HG02763 (cell line): Measurements from ENCODE around the gene C12orf56.
"Not testable (repeated sequence)": the region's sequence is repeated elsewhere in the genome, so short reads cannot be mapped to it uniquely, and the experiment has no call there.

Source experiments
- ATAC-seq: cut with Tn5 transposase; IDR thresholded peaks from one replicate; pipeline ENCODE4 v1.9.1; 2021; ENCODE audit warnings: mild to moderate bottlenecking, moderate library complexity; ENCODE audit not compliant: unreplicated experiment

The C12orf56 gene

GRCh38 chr12:64387197-64387816 lies 3.3 kb downstream of the C12orf56 start:
- ATAC-seq, result no peak

DNA sequence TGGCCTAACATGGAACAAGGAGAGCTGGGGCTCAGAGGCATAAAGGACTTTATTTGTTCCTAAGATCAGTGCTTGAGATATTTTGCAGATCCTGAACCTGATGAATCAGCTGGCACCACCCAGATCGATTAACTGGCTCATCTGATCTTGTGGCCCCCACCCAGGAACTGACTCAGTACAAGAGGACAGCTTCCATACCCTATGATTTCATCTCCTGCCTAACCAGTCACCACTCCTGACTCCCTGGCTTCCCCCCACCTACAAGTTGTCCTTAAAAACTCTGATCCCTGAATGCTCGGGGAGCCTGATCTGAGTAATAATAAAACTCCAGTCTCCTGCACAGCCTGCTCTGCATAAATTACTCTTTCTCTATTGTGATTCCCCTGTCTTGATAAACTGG lies 5.1 kb downstream of the C12orf56 start:
- ATAC-seq, result no peak

GRCh38 chr12:64385019-64385418 lies 5.5 kb downstream of the C12orf56 start:
- no peak for ATAC-seq

- no peak for ATAC-seq
Observed at GRCh38 chr12:64383675-64384074, 6.9 kb downstream of the C12orf56 start.

- ATAC-seq, result no peak
Observed at GRCh38 chr12:64362721-64363305, 27.7 kb downstream of the C12orf56 start.

- ATAC-seq, result not testable (repeated sequence)
Observed at GRCh38 chr12:64361173-64361572, 29.4 kb downstream of the C12orf56 start.

GRCh38 chr12:64356209-64356608 lies 34.3 kb downstream of the C12orf56 start:
- ATAC-seq, result not testable (repeated sequence)

DNA sequence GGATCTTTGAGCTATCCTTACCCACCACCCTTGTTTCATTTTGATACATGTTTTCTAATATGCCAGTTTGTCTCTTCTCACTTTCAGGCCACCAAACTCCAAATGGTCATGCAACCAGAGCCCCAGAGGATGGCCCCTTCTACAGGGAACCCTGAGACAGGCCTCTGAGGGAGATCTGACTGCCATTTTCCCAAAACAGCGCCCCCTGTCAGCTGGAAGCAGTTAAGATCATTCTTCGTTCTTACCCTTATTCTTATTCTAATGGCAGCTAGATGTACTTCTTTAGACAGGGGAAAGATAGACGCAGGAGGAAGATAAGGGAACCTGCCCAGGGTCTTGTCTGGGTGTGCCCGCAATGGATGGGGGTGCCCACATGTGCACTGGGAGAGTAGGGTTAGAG lies 38.4 kb downstream of the C12orf56 start:
- ATAC-seq, result no peak

GRCh38 chr12:64351265-64351664 lies 39.3 kb downstream of the C12orf56 start:
- no peak for ATAC-seq

DNA sequence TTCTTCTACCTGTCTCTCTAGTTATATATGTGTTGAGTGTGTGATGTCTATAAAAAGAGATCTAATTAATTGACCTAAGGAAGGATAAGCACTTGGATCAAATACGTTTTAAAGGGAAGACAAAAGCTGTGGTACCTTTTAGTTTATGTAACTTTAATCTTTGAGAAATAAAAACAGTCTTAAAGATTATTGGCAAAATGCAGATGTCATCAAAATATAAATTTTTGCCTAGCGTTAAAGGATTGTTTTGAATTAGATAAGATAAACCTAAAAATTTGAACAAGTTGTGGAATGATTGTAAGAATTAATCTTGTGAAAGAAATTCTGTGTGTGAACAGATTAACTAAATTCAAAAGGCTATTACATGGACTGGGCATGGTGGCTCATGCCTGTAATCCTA lies 42.9 kb downstream of the C12orf56 start:
- no peak for ATAC-seq

- not testable (repeated sequence) for ATAC-seq
Observed at GRCh38 chr12:64344631-64345030, 45.9 kb downstream of the C12orf56 start.

DNA sequence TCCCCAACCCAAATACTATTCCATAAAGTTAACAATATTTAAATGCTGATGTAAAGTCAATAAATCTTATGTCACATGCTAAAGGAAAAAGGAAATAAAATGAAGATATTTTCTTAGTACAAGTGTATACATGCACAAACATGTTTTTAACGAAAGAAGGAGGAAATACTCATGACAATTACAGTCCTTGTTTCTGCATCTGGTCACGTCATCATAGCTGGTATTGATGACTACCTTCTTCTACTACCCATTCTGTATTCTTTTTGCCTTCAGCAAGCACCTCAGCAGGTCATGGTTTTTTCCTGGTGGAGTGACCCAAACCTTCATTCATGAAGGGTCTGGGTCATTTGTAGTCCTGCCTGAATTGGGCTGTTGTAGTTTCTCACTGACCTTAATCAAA lies 50.0 kb downstream of the C12orf56 start:
- not testable (repeated sequence) for ATAC-seq

- ATAC-seq, result no peak
Observed at GRCh38 chr12:64335886-64336466, 54.6 kb downstream of the C12orf56 start.

GRCh38 chr12:64332938-64333337 lies 57.6 kb downstream of the C12orf56 start:
- ATAC-seq, result no peak

DNA sequence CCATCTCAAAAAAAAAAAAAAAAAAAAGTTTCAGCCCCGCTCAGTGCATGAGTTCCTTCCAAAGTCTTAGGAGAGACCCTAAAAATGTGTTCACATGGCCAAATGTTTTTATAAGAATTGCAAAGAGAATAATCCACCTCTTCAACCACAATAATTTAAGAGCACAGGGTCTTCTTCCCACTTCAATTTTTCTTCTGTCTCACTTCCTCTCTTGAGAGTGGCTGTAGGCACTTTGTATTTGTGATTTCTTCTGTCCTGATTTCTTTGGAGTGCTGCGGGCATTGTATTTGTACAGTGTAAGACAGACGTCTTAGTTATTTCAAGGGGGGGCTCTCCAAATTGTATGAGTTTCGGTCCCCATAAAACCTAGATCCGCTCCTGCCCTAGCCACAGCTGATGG lies 58.3 kb downstream of the C12orf56 start:
- no peak for ATAC-seq

DNA sequence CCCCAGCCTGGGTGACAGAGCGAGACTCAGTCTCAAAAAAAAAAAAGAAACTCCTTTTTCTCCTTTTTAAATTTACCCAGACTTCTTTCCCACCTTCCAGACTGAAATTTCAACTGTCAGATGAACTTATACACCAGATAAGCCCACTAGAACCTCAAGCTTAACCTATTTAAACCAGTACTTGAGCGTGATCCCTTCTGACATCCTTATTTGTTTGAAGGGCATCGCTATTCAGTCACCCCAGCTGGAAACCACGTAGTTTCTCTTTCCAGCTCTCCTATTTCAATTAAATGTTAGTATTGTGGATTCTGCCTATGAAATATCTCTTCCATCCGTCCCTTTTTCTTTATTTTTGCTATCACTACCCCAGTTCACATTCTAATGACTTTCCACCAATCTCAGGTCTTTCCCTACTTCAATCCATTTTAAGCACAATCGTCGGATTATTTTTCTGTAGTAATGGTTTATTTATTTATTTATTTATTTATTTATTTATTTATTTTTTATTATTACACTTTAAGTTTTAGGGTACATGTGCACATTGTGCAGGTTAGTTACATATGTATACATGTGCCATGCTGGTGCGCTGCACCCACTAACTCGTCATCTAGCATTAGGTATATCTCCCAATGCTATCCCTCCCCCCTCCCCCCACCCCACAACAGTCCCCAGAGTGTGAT lies 61.4 kb downstream of the C12orf56 start:
- ATAC-seq, result not testable (repeated sequence)

DNA sequence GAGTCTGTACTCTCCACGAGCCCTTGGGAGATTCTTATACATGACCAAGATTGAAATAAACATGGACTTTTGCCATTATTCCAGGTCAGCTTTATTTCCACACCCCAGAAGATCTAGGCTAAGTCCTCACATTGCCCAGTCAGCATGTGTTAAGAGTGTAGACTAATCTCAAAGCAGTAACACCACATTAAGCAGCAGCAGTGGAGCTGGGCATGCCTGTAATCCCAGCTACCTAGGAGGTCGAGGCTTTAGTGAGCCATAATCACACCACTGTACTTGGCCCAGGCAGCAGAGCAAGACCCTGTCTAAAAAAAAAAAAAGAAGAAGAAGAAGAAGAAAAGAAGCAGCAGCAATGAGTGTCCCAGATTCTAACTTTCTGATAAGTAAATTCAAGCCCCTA lies 65.5 kb downstream of the C12orf56 start:
- no peak for ATAC-seq

- ATAC-seq, result no peak
Observed at GRCh38 chr12:64323476-64324225, 66.9 kb downstream of the C12orf56 start.

DNA sequence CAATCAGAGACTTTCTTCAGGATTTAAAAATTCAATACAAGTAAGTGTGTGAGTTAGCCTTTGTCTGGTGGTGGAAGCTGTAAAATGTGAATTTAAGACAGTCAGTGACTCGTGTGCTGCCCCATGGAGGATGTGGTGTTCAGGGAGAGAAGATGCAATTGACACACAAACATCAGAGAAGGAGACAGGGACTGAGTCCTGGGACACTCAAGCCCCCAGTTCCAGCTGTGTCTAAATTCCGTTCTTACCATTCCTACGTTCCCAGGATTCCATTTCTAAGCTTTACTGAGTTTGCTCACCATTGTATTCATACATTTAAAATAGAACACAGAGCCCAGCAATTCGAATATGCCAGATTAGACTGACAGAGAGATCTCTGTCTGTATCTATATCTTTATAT lies 67.6 kb downstream of the C12orf56 start:
- ATAC-seq, result no peak

DNA sequence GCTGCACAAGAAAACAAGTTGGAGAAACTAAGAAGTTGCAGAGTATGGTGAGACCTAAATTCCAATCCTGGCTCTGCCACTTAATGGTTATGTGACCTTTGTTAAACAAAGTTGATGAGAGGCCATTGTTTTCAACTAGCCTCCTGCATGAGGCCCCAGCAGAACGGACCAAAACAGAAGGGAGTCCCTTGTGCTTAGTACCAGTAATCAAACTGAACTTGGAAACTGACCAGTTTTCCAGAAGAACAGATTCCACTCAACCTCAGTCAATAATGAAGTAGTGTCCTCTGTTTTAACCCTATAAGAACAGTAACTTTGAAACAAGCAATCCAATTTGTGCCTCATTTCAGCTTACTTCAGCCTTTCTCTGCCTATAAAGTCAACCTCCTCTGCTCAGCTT lies 69.9 kb downstream of the C12orf56 start:
- ATAC-seq, result no peak

- ATAC-seq, result not testable (repeated sequence)
Observed at GRCh38 chr12:64319540-64320225, 70.9 kb downstream of the C12orf56 start.
